ENCODE data around the gene SPATA13.
"Not testable (repeated sequence)": the region's sequence is repeated elsewhere in the genome, so short reads cannot be mapped to it uniquely, and the experiment has no call there.

SPATA13 gene

GRCh38 chr13:24327598-24327997, 167.1 kb downstream of the SPATA13 start:
- DNase-seq = not testable (repeated sequence)

- DNase-seq = no peak
Measured at GRCh38 chr13:24328145-24328544, 167.6 kb downstream of the SPATA13 start.

- DNase-seq = no peak
Measured at GRCh38 chr13:24338721-24339120, 178.2 kb downstream of the SPATA13 start.

DNA sequence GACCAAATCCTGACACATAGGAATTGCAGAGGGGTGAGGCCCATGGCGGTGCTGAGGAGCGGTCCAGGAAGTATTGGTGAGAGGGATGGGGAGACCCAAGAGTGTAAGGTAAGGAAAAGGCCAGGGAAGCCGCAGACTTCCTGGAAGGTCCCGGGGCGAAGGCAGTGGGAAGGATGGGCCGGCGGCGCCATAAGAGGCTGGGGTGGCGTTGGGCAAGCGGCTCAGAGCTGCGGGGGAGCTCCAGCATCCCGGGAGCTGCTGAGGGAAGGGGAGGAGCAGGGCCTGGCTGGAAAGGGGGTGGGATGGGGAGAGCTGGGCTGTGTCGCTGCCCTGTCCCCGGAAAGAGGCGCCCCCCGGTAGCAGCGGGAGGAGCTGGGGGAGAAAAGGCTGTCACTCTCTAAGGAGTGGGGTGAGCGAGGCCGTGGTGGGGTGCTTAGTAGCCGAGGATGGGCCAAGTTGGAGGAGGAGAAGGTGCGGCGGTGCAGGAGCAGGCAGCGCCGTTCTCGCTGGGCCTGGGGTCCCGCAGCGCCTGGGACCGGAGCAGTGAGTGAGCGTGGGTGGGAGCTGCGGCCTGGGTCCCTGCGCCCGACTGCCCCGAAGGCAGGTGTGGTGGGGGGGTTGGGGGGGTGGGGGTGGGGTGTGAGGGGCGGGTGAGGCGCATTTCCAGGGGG, 179.6 kb downstream of the SPATA13 start:
- DNase-seq = no peak

DNA sequence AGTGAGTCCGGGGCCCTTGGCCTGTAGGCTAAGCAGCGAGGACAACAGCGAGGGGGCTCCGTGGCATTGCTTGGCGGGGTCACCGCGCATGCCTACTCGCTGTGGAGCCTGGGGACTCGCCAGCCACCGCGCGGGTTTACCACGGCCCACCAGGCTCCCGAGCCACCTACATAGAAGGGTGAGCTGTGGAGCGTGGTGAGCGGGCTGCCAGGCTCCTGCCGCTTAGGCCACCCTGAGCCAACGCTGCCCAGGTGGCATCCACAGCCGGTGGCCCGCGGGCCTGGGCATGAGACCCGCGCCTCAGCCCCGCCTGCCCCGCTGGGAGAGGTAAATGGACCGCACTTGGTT, 180.1 kb downstream of the SPATA13 start:
- DNase-seq = no peak

DNA sequence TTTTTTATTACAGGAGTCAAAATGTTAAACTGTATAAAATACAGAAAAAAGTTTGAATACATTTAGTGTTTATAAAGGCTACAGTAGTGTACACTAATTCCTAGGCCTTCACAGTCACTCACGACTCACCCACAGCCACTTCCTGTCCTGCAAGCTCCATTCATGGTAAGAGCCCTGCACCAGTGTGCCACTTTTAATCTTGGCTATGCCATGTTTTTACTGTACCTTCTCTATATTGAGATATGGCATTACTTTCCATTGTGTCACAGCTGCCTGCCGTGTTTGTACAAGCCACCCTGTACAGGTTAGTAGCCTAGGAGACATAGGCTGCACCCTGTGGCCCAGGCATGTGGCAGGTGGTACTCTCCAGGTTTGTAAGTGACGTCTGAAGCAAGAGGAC, 180.9 kb downstream of the SPATA13 start:
- peak; percentile 12 for DNase-seq

DNA sequence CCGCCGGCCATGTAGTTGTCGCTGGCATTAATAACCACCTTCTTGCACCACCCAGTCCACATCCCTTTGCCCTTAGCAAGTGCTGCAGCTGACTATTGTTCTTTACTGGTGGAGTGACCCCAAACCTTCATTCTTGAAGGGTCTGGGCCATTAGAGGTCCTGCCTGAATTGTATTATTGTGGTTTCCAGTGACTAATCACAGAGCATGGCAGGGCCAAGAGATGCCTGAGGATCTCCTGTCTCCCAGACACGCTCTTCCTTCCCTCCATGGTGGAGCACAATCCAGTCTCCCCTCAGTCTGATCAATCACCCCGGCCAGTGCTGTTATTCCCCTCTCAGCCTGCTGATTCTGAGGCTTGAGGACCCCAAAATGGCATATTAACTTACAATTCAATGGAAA, 187.9 kb downstream of the SPATA13 start:
- no peak for DNase-seq

DNA sequence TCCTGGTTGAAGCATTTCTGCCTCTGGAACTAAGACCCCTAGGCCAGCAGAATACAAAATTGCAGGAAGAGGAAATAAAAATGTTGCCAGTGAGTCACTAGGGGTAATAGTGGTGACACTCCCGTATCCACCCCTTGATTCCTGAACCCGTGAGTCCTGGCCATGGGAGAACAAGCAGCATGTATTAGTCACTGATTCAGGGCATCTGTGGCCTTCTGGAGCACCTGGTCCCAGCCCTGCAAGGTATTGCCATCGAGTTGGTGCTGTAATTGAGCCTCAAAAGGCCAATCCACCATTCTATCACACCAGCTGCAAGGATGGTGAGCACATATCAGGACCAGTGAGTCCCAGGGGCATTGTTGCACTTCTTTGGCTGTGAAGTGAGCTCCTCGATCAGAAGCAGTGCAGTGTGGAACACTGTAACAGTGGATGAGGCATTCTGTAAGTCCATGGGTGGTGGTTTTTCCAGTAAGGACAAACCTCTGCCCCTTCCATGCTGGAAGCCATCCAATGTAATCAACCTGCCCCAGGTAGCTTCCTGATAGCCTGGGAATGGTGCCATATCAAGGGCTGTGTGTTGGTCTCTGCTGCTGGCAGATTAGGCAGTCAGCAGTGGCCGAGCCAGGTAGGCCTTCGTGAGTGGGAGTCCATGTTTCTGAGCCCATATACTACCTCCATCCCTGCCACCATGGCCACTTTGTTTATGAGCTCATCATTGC, 188.4 kb downstream of the SPATA13 start:
- DNase-seq = peak; percentile 57

DNA sequence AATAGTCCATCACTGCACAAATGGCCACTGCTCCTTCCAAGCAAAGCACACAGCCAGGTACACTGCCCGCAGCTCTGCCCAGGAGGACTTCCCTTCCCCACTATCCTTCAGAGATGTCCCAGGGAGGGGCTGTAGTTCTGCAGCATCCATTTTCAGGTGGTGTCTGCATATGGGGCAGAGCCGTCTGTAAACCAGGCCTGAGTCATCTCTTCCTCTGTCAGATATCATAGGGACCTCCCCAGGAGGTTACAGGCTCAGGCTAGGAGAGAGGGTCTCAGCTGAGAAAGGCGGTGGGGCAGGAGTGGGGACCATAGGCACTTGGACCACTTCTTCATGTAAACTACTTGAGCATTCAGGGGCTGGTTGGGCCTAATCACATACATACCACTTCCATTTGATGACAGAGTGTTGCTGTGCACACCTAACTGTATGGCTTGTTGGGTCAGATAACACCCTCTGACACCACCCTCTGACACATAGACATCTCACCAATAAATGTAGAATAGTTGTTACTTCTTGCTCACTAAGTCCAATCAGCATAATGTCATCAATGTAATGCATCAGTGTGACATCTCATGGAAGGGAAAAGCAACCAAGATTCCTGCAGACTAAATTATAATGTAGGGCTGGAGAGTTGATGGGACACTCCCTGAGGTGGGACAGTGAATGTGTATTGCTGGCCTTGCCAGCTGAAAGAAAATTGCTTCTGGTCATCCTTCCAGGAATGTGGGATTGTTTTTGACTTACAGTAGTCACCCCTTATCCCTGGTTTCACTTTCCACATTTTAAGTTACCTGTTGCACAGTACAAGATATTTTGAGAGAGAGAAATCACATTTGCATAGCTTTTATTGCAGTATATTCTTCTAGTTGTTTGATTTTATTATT, 189.5 kb downstream of the SPATA13 start:
- not testable (repeated sequence) for DNase-seq

DNA sequence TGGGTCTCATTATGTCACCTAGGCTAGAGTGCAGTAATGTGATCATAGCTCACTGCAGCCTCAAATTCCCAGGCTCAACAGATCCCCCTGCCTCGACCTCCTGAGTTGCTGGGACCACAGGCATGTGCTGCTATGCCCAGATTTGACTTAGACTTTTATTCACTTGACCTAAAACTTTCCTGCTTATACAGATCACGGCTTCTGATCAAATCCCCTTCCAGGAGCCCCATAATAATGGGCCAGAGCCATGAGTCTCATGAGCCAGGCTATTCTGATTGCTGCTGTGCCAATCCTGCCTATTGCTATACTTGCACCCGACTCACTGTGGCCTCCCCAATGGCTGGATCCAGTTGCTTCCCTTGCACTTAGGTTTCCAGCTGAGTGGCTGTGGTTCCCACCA, 190.9 kb downstream of the SPATA13 start:
- no peak for DNase-seq

- DNase-seq = no peak
Measured at GRCh38 chr13:24353736-24354135, 193.2 kb downstream of the SPATA13 start.

DNA sequence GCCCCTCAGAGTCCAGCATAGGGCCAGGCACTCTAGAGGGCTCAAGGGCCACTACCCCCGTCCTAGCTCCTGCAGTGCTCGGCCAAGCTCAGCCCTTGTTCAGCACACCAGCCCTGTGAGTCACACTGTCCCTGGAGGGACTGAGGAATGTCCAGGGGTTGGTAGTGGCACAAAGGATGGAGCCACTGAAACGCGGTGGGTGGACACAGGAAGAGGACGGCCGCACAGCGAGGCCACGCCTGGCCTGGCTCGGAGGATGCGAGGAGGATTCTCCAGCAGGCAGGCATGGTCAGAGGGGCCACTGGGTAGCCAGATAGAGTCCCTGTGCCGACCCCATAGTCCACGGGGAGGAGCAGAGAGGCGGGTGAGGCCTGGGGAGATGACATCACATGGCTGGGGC, 194.6 kb downstream of the SPATA13 start:
- no peak for DNase-seq

GRCh38 chr13:24356270-24356669, 195.8 kb downstream of the SPATA13 start:
- DNase-seq = no peak

Data from NCI-H2029 treated with DMSO at 0.1 percent for 48 hours (cell line).